Measurements from ENCODE around the gene SF3B3. TPM values are rescaled to one million over a fixed set of nuclear protein-coding genes. Genes with fewer than 3 reads are reported as not detected.
"Not testable (repeated sequence)": the region's sequence is repeated elsewhere in the genome, so short reads cannot be mapped to it uniquely, and the experiment has no call there.

The SF3B3 gene
- total RNA-seq, 1 experiment from 2014 or later: 449 TPM

DNA sequence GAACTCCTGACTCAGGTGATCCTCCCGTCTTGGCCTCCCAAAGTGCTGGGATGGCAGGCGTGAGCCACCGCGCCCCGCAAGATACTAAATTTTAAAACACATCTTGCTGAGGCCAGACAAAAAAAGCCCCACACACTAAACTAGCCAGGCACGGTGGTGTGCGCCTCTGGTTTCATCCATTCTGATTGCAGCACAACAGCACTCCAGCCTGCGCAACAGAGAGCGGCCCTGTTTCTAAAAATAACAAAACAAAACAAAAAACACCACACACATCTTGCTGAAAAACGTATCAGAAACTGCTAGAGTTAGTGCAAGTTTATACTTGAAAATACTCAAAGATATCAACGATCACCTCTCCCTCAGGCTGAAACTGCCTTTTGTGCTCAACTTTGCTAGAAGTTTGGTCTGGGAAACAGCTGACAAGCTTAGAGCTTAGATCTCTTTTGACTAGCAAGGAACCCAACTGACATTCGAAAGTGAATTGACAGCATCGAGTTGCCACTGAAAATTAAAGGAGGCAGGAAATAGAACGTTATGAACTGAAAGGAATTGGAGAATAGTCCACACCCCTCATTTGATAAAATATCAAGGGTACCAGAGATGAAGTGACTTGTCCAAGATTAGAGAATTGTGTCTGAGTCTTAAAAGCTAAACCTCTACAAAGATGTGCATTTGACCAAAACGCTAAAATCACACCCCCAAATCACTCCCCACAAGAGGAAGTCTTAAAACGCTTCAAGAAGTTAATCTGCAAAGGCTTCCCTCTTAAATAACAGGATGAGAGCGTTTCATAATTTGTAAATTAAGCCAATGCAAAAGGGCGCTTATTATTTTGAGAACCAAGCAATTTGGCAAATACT, 1.2 kb upstream of the SF3B3 start:
- BruUV-seq (replicated peaks): no TSS peak
- TF ChIP-seq, protein P1, sequence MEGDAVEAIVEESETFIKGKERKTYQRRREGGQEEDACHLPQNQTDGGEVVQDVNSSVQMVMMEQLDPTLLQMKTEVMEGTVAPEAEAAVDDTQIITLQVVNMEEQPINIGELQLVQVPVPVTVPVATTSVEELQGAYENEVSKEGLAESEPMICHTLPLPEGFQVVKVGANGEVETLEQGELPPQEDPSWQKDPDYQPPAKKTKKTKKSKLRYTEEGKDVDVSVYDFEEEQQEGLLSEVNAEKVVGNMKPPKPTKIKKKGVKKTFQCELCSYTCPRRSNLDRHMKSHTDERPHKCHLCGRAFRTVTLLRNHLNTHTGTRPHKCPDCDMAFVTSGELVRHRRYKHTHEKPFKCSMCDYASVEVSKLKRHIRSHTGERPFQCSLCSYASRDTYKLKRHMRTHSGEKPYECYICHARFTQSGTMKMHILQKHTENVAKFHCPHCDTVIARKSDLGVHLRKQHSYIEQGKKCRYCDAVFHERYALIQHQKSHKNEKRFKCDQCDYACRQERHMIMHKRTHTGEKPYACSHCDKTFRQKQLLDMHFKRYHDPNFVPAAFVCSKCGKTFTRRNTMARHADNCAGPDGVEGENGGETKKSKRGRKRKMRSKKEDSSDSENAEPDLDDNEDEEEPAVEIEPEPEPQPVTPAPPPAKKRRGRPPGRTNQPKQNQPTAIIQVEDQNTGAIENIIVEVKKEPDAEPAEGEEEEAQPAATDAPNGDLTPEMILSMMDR (IDR thresholded peaks at IDR 0.05; ENCODE audit: unreplicated experiment): no peak
- no peak for DNase-seq
- Mint-ChIP-seq H3K4me1 (ENCODE audit: low read depth, unreplicated experiment) (peaks cover 14% of the 10 kb centered on the region), H3K9me3 (ENCODE audit: low read depth, unreplicated experiment) (no peaks in the 10 kb centered on the region), H3K36me3 (ENCODE audit: insufficient read depth, unreplicated experiment) (peaks cover 61% of the 10 kb centered on the region), H3K4me3 (ENCODE audit: low read depth, unreplicated experiment) (peak overlapping the region; percentile 89), H3K27ac (ENCODE audit: unreplicated experiment) (peak overlapping the region; percentile 99), H3K27me3 (ENCODE audit: unreplicated experiment) (no peaks in the 10 kb centered on the region)
- CTCF ChIA-PET: interaction anchor here (0.8 to 1.4 kb wide), 2 partner anchors 9 to 143 kb away, joined by 3 to 4 read pairs; no protein-coding TSS in a partner anchor
- intact Hi-C loops (cut with micrococcal nuclease; ENCODE audit: unreplicated experiment): no loop called here

- intact Hi-C loops (cut with micrococcal nuclease; ENCODE audit: unreplicated experiment): no loop called here
- TF ChIP-seq, protein P1 (IDR thresholded peaks at IDR 0.05; ENCODE audit: unreplicated experiment): no peak
- Mint-ChIP-seq H3K4me3 (ENCODE audit: low read depth, unreplicated experiment) (peak within 1 kb of the TSS; percentile 89), H3K9me3 (ENCODE audit: low read depth, unreplicated experiment) (no peaks in the 10 kb centered on the region), H3K27me3 (ENCODE audit: unreplicated experiment) (no peaks in the 10 kb centered on the region), H3K4me1 (ENCODE audit: low read depth, unreplicated experiment) (peaks cover 17% of the 10 kb centered on the region), H3K36me3 (ENCODE audit: insufficient read depth, unreplicated experiment) (peaks cover 63% of the 10 kb centered on the region), H3K27ac (ENCODE audit: unreplicated experiment) (peak within 1 kb of the TSS; percentile 99)
- DNase-seq: peak; percentile 93
- TSS peak; percentile 86 for BruUV-seq (replicated peaks)
- CTCF ChIA-PET: interaction anchor here (0.8 to 1.4 kb wide), 2 partner anchors 9 to 144 kb away, joined by 3 to 4 read pairs; no protein-coding TSS in a partner anchor
These were observed 407 bp upstream of the SF3B3 start, which contains the start of gene COG4 for GRCh38 chr16:70523076-70523742. Gene COG4, minus strand, starts transcription at chr16:70523554. Its CDS starts 11 bp downstream, at chr16:70523543.

GRCh38 chr16:70524399-70524825, 796 bp downstream of the SF3B3 start:
- Mint-ChIP-seq H3K4me1 (ENCODE audit: low read depth, unreplicated experiment) (peaks cover 27% of the 10 kb centered on the region), H3K27ac (ENCODE audit: unreplicated experiment) (peak overlapping the region; percentile 99), H3K36me3 (ENCODE audit: insufficient read depth, unreplicated experiment) (peaks cover 75% of the 10 kb centered on the region), H3K4me3 (ENCODE audit: low read depth, unreplicated experiment) (peak overlapping the region; percentile 89)
- CTCF ChIA-PET; intact Hi-C loops (cut with micrococcal nuclease; ENCODE audit: unreplicated experiment); H3K9me3 Mint-ChIP-seq (ENCODE audit: low read depth, unreplicated experiment); H3K27me3 Mint-ChIP-seq (ENCODE audit: unreplicated experiment): not testable (repeated sequence)
- DNase-seq: peak; percentile 18
- TSS peak; percentile 76 for BruUV-seq (replicated peaks)

DNA sequence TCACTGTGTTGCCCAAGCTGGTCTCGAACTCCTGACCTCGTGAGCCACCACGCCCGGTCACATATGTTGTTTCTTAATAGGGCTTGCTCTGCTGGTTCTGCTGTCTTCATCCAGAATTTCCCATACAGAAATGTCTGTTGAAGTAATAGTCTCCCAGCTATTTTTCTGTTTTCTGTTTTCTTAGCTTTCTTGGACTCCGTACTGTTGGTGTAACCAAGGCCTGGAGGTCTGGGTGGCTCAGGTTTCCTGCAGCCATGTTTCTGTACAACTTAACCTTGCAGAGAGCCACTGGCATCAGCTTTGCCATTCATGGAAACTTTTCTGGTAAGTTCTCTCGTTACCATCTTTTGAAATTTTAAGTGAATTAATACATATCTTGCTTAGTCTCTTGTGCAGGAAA, 2.8 kb downstream of the SF3B3 start:
- H3K4me3 Mint-ChIP-seq (ENCODE audit: low read depth, unreplicated experiment): peak overlapping the region; percentile 89
- peaks cover 29% of the 10 kb centered on the region for H3K4me1 Mint-ChIP-seq (ENCODE audit: low read depth, unreplicated experiment)
- TF ChIP-seq, protein P1 (IDR thresholded peaks at IDR 0.05; ENCODE audit: unreplicated experiment): no peak
- peaks cover 92% of the 10 kb centered on the region for H3K36me3 Mint-ChIP-seq (ENCODE audit: insufficient read depth, unreplicated experiment)
- H3K27ac Mint-ChIP-seq (ENCODE audit: unreplicated experiment): peak overlapping the region; percentile 66
- intact Hi-C loops (cut with micrococcal nuclease; ENCODE audit: unreplicated experiment): loop anchor here (5.0 kb wide), 1 partner anchor 126 kb away; no protein-coding TSS in a partner anchor
- no peak for DNase-seq
- CTCF ChIA-PET: interaction anchor here (1.0 kb wide), 1 partner anchor 12 kb away, joined by 3 read pairs; no protein-coding TSS in a partner anchor
- no TSS peak for BruUV-seq (replicated peaks)
- H3K9me3 Mint-ChIP-seq (ENCODE audit: low read depth, unreplicated experiment): no peaks in the 10 kb centered on the region
- H3K27me3 Mint-ChIP-seq (ENCODE audit: unreplicated experiment): no peaks in the 10 kb centered on the region

Measured in Calu3 (cell line).